ENCODE data around the gene SLC6A19.

Gene SLC6A19

DNA sequence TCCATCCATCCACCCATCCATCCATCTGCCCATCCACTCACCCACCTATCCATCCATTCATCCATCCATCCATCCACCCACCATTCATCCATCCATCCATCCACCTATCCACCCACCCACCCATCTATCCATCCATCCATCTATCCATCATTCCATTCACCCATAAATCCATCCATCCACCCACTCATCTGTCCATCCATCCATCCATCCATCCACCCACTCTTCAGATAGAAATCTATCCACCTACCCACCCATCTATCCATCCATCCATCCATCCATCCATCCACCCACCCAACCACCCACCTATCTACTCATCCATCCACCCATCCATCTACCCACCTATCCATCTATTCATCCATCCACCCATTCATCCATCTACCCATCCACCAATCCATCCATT is 35.0 kb upstream of the SLC6A19 start:
- Histone ChIP-seq H3K27ac (ENCODE audit: low read length) (no peak overlapping the region), H3K9me3 (ENCODE audit: control insufficient read depth in 2 of 2, low read length in 2 of 2) (no peaks in the 10 kb centered on the region), H3K4me1 (ENCODE audit: control insufficient read depth, insufficient read depth, low read length) (peaks cover 11% of the 10 kb centered on the region), H3K27me3 (ENCODE audit: control insufficient read depth in 1 of 2, insufficient read depth in 2 of 2, low read length in 2 of 2) (peaks cover 8 to 17% of the 10 kb centered on the region in 2 donors), H3K36me3 (ENCODE audit: control insufficient read depth in 2 of 2, insufficient read depth in 2 of 2, low read length in 2 of 2) (no peaks in the 10 kb centered on the region), H3K9ac (ENCODE audit: low read length in 2 of 2) (no peak overlapping the region), H3K4me3 (ENCODE audit: low read length in 2 of 2) (no peak overlapping the region)

DNA sequence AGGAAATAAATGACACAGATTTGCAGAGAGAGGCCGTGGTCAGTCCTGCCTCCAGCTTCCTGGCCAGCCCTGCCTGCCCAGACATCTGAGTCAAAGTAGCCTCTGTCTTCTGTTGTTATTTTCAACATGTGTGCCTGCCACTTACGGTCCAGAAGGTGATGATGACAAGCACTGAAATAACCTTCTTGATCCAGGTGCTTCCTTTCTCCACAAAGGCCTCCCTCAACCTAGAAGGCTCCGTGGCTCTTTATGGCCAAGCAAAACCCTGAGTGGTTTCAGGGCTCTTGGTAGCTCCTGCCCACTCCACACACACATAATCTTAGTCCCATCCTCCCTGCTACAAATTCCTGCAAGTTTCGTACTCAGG is 34.1 kb upstream of the SLC6A19 start:
- Histone ChIP-seq H3K9ac (ENCODE audit: low read length in 2 of 2) (no peak overlapping the region), H3K4me1 (ENCODE audit: control insufficient read depth, insufficient read depth, low read length) (peaks cover 4% of the 10 kb centered on the region), H3K4me3 (ENCODE audit: low read length in 2 of 2) (no peak overlapping the region), H3K27me3 (ENCODE audit: control insufficient read depth in 1 of 2, insufficient read depth in 2 of 2, low read length in 2 of 2) (peaks cover 8 to 17% of the 10 kb centered on the region in 2 donors), H3K36me3 (ENCODE audit: control insufficient read depth in 2 of 2, insufficient read depth in 2 of 2, low read length in 2 of 2) (no peaks in the 10 kb centered on the region), H3K27ac (ENCODE audit: low read length) (no peak overlapping the region), H3K9me3 (ENCODE audit: control insufficient read depth in 2 of 2, low read length in 2 of 2) (no peaks in the 10 kb centered on the region)

DNA sequence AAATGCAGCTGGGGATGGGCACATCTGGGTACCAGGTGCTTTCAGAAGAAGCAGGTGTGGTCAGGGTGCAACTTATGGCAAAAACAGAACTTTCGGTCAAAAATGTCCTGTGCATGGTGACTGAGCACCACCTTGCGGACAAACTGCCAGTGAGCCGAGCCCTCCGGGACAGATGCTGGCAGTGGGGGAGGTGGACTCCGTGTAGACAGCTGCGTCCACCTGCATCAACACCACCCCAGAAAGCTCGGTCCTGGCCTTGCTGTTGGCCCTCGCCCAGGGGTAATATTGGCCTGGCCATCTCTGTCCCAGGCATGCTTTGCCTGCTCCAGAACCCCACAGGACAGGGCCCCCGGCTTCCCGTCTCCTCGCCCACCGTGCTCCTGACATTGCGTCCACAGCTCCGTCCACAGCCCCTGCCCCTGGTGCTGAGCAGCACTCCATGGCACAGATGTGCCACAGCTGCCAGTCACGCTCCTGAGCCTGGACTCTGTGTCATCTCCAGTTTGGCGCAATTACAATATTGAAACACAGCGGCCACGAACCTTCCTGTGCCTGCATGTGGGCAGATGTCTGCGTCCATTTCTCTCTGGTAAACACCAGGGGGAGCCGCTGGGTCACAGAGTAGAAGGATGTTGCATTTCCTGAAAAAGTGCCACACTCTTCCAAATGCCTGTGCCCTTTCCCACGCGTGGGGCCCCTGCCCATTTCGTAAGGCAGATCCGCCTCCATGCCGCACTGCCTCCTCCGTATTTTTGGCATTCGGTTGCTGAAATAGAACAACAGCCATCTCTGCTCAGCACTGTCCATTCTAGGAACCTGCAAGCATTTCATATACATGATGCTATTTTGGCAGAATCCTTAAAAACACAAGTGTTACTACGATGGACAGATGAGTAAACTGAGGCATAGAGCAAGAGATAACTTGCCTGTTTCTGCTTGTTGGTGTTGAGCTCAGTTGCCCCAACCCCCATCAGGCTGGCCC is 33.4 kb upstream of the SLC6A19 start:
- H3K9ac ChIP-seq (ENCODE audit: low read length in 2 of 2) = no peak overlapping the region
- no peak overlapping the region for H3K27ac ChIP-seq (ENCODE audit: low read length)
- H3K36me3 ChIP-seq (ENCODE audit: control insufficient read depth in 2 of 2, insufficient read depth in 2 of 2, low read length in 2 of 2) = no peaks in the 10 kb centered on the region
- peaks cover 4% of the 10 kb centered on the region for H3K4me1 ChIP-seq (ENCODE audit: control insufficient read depth, insufficient read depth, low read length)
- peaks cover 8 to 17% of the 10 kb centered on the region in 2 donors for H3K27me3 ChIP-seq (ENCODE audit: control insufficient read depth in 1 of 2, insufficient read depth in 2 of 2, low read length in 2 of 2)
- H3K9me3 ChIP-seq (ENCODE audit: control insufficient read depth in 2 of 2, low read length in 2 of 2) = no peaks in the 10 kb centered on the region
- H3K4me3 ChIP-seq (ENCODE audit: low read length in 2 of 2) = peak overlapping the region in 1 of 2 donors; percentile 52

DNA sequence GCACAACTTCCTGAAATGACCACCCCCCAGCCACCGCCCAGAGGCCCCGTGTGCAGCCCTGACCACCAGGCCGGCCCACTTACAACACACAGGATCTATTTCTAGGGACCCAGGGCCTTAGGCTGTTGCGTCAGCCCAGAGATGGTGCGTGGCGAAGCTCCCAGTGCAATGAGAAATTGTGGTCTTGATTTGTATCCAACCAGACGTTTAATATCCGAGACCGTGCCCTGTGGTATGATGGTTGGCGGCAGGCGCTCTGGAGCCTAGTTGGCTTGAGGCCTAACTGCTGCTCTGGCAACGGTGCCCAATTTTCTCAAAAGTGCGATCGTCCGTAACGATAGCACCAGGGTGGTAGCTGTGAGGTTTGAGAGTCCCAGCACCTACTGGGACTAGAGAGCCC is 32.6 kb upstream of the SLC6A19 start:
- Histone ChIP-seq H3K9me3 (ENCODE audit: control insufficient read depth in 2 of 2, low read length in 2 of 2) (no peaks in the 10 kb centered on the region), H3K36me3 (ENCODE audit: control insufficient read depth in 2 of 2, insufficient read depth in 2 of 2, low read length in 2 of 2) (no peaks in the 10 kb centered on the region), H3K27ac (ENCODE audit: low read length) (no peak overlapping the region), H3K9ac (ENCODE audit: low read length in 2 of 2) (no peak overlapping the region), H3K4me1 (ENCODE audit: control insufficient read depth, insufficient read depth, low read length) (peaks cover 4% of the 10 kb centered on the region), H3K27me3 (ENCODE audit: control insufficient read depth in 1 of 2, insufficient read depth in 2 of 2, low read length in 2 of 2) (peaks cover 8 to 17% of the 10 kb centered on the region in 2 donors), H3K4me3 (ENCODE audit: low read length in 2 of 2) (no peak overlapping the region)

DNA sequence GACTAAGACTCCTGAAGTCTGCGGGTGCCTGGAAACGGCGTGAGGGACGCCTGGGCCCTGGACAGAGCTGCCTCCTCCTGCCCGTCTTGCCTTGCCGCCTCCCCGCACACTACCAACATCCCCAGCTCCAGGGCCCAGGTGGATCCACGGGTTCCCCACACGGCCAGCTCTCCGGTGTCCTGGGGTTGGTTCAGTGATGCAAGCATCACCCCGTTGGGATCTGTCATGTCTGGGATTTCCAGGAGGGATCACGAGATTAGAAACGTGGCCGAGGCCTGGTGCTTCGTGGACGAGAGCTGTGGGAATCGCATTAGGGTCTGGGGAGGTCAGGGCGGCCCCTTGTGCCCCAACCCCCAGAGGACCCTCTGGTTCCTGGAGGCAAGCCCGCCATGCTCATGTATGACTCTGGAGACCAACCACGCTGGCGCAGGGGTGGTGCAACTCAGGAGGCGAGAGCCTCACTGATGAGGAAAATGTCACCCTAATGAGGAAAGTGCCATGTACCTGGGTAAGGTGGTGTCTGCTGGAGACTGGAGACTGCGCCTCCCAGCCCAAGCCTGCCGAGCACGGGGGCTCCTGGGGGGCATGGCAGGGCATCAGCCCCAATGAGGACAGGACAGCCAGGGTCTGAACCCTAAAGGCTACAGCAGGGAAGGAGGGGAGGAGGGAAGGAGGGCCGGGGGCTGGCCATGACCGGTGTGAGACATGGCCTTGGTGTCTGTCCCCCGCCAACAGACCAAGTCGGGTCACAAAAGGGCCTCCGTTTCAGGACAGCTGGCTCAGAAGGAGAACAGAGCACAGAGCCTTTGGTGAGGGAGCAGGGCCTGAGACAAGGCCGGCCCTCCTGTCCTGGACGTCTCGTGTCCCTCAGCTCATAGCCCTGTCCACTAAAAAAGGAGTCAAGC is 31.9 kb upstream of the SLC6A19 start:
- no peaks in the 10 kb centered on the region for H3K36me3 ChIP-seq (ENCODE audit: control insufficient read depth in 2 of 2, insufficient read depth in 2 of 2, low read length in 2 of 2)
- H3K27me3 ChIP-seq (ENCODE audit: control insufficient read depth in 1 of 2, insufficient read depth in 2 of 2, low read length in 2 of 2) = peaks cover 8 to 17% of the 10 kb centered on the region in 2 donors

DNA sequence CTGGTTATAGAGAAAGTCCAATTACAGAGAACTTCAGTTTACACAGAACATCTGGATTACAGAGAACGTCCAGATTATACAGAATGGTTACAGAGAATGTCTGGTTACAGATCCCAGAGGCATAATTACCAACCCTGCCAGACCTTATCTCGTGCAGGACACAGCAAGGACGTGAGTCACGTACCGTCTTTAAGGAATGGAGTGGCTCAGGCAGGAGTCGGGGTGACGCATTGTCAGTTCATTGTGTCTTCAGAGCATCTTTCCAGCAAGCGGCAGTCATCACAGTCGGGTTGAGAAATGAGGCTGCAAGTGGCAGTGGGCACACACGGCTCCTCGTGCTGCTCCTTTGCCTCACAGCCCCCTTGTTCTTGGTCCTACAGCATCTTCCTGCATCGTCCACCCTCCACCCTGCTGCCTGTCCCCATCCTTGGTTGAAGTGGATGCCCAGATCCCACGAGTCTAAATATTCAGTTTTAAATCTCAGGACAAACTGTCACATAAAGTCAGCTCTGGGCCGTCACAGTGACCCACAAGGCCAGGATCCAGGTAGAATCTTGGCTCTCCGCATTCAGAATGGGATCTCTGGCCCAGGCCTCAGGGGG is 30.0 kb upstream of the SLC6A19 start:
- Histone ChIP-seq H3K4me1 (ENCODE audit: control insufficient read depth, insufficient read depth, low read length) (peaks cover 4% of the 10 kb centered on the region), H3K9ac (ENCODE audit: low read length in 2 of 2) (no peak overlapping the region), H3K27ac (ENCODE audit: low read length) (no peak overlapping the region), H3K27me3 (ENCODE audit: control insufficient read depth in 1 of 2, insufficient read depth in 2 of 2, low read length in 2 of 2) (peaks cover 8 to 17% of the 10 kb centered on the region in 2 donors), H3K9me3 (ENCODE audit: control insufficient read depth in 2 of 2, low read length in 2 of 2) (no peaks in the 10 kb centered on the region), H3K36me3 (ENCODE audit: control insufficient read depth in 2 of 2, insufficient read depth in 2 of 2, low read length in 2 of 2) (no peaks in the 10 kb centered on the region), H3K4me3 (ENCODE audit: low read length in 2 of 2) (no peak overlapping the region)

More for the DNA sequence above, 31.9 kb upstream of the SLC6A19 start:
- Histone ChIP-seq H3K4me1 (ENCODE audit: control insufficient read depth, insufficient read depth, low read length) (peaks cover 4% of the 10 kb centered on the region), H3K9me3 (ENCODE audit: control insufficient read depth in 2 of 2, low read length in 2 of 2) (no peaks in the 10 kb centered on the region), H3K4me3 (ENCODE audit: low read length in 2 of 2) (no peak overlapping the region), H3K9ac (ENCODE audit: low read length in 2 of 2) (no peak overlapping the region), H3K27ac (ENCODE audit: low read length) (no peak overlapping the region)

DNA sequence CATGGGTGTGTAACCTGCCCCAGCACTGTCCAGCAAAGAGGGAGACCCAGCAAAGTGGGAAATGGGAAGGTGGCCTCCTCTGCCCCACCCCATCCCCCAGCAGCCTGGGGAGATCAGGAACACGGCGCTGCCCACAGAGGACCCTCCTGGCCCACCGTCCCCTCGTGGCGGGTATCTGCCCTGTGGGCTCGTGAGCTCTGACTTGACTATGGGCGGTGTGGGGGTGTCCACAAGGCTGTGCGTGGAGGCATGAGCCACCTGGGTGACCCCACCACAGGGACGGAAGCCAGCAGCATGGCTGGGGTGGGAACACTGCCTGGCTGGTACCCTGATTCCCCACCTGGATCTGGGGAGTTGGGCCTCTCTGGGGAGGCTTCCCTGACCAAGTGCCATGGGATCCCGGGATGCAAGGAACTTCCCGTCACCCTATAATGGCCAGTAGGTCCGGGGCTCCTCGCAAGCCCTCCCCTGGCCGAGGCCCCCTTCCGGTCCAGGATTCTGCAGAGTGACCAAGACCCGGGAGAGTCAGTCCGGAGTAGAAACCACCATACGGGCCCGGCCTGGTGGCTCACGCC is 29.3 kb upstream of the SLC6A19 start:
- Histone ChIP-seq H3K27ac (ENCODE audit: low read length) (no peak overlapping the region), H3K4me1 (ENCODE audit: control insufficient read depth, insufficient read depth, low read length) (peaks cover 4% of the 10 kb centered on the region), H3K4me3 (ENCODE audit: low read length in 2 of 2) (no peak overlapping the region), H3K27me3 (ENCODE audit: control insufficient read depth in 1 of 2, insufficient read depth in 2 of 2, low read length in 2 of 2) (peaks cover 8 to 17% of the 10 kb centered on the region in 2 donors), H3K36me3 (ENCODE audit: control insufficient read depth in 2 of 2, insufficient read depth in 2 of 2, low read length in 2 of 2) (no peaks in the 10 kb centered on the region), H3K9me3 (ENCODE audit: control insufficient read depth in 2 of 2, low read length in 2 of 2) (no peaks in the 10 kb centered on the region), H3K9ac (ENCODE audit: low read length in 2 of 2) (no peak overlapping the region)

DNA sequence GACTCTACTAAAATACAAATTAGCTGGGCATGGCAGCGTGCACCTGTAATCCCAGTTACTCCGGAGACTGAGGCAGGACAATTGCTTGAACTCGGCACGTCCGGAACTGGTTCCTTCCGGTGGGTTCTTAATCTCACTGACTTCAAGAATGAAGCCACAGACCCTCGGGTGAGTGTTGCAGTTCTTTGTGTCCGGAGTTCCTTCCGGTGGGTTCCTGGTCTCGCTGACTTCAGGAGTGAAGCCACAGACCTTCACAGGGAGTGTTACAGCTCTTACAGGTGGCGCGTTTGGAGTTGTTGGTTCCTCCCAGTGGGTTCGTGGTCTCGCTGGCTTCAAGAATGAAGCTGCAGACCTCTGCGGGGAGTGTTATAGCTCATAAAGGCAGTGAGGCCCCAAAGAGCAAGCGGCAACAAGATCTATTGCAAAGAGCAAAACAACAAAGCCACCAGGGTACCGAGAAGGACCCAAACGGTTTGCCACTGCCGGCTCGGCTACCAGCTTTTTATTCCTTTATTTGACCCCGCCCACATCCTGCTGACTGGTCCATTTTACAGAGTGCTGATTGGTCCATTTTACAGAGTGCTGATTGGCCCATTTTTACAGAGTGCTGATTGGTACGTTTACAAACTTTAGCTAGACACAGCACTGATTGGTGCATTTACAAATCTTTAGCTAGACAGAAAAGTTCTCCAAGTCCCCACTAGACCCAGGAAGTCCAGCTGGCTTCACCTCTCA is 28.6 kb upstream of the SLC6A19 start:
- Histone ChIP-seq H3K4me3 (ENCODE audit: low read length in 2 of 2) (no peak overlapping the region), H3K9ac (ENCODE audit: low read length in 2 of 2) (no peak overlapping the region), H3K4me1 (ENCODE audit: control insufficient read depth, insufficient read depth, low read length) (peaks cover 4% of the 10 kb centered on the region), H3K9me3 (ENCODE audit: control insufficient read depth in 2 of 2, low read length in 2 of 2) (no peaks in the 10 kb centered on the region), H3K27ac (ENCODE audit: low read length) (no peak overlapping the region), H3K36me3 (ENCODE audit: control insufficient read depth in 2 of 2, insufficient read depth in 2 of 2, low read length in 2 of 2) (no peaks in the 10 kb centered on the region), H3K27me3 (ENCODE audit: control insufficient read depth in 1 of 2, insufficient read depth in 2 of 2, low read length in 2 of 2) (peaks cover 2 to 10% of the 10 kb centered on the region in 2 donors)

DNA sequence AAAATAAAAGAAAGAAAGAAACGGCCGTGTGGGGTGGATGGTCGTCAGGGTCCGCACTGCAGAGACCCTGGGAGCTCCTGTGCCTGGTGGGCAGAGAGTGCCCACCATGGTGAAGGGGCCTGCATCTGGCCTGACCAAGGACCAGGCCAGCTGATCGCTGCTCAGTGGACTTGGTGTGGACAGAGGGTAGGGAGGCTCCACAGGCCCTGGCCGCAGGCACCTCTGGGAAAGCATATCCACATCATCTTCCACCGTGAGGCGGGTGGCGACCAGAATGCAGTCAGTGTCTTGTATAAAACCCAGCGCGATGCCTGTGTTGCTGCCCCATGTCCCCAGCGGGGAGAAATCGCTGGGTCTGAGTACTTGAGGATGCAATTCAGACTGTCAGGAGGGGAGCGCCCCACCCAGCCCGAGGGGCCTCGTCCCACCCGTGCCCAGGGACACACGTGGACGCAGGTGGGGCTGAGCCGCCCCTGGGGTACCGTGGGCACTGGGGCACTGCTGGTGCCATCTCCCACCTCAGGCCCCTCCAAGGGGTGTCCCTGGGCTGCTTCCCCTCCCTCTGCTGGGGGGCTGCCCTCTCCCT is 27.8 kb upstream of the SLC6A19 start:
- H3K4me1 ChIP-seq (ENCODE audit: control insufficient read depth, insufficient read depth, low read length) = no peaks in the 10 kb centered on the region
- H3K9ac ChIP-seq (ENCODE audit: low read length in 2 of 2) = no peak overlapping the region
- peaks cover 0 to 6% of the 10 kb centered on the region in 2 donors for H3K27me3 ChIP-seq (ENCODE audit: control insufficient read depth in 1 of 2, insufficient read depth in 2 of 2, low read length in 2 of 2)
- H3K36me3 ChIP-seq (ENCODE audit: control insufficient read depth in 2 of 2, insufficient read depth in 2 of 2, low read length in 2 of 2) = no peaks in the 10 kb centered on the region
- H3K27ac ChIP-seq (ENCODE audit: low read length) = no peak overlapping the region
- no peak overlapping the region for H3K4me3 ChIP-seq (ENCODE audit: low read length in 2 of 2)
- no peaks in the 10 kb centered on the region for H3K9me3 ChIP-seq (ENCODE audit: control insufficient read depth in 2 of 2, low read length in 2 of 2)
